Activated CD8-positive, alpha-beta memory T cell treated with anti-CD3 and anti-CD28 coated beads for 1 hour (primary cell): ENCODE results near the gene PKD1.
"Not testable (repeated sequence)": the region's sequence is repeated elsewhere in the genome, so short reads cannot be mapped to it uniquely, and the experiment has no call there.

Source experiments
- DNase-seq, 2 donors: peaks; one replicate each; pipeline ENCODE4 v3.0.0-alpha.2; 2020; ENCODE audit warnings: low read depth in 1 of 2; ENCODE audit errors: extremely low read depth in 1 of 2

PKD1 gene

DNA sequence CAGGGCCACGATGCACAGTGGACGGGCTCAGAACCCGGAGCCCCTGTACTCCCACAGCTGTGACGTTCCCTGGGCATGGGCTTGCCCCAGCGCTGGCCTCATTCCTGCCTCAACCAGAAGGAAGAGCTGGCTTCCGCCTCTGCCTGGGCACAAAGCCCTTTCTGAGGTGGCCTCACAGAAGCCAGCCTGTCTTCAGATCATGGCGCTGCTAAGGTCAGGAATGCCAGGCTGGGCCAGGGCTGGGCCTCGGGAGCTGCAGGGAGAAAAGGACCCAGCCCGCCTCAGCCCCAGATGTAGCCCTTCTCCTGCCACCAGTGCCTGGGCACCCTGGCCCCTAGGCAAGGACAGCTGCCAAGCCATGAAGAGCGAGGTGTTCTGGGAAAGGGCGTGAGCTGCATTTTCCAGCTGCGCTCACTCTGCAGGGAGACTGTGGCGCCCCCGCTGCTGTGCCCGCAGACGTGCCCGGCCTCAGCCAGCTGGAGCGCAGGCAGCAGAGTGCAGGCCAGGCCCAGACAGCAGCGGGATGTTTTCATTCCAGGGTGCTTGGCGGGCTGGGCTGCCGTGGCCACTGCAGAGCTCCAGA is 9.4 kb downstream of the PKD1 start:
- DNase-seq: not testable (repeated sequence)

DNA sequence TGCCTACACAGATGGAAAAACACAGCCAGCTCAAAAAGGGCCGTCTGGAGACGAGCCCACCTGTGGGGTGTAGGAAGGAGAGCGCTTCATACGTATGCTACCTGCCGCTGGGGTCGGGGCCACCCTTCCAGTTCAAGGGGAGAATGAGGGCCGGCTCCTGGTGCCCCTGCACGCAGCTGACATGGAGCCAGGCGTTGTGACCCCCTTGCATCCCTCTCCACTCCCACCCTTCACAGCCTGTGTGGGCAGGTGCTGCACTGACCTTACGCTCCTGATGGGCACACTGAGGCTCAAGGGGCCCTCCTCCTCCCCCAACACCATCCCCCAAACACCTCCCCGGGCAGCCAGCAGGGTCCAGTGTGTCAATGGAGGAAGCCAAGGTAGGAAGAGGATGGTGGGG is 10.1 kb downstream of the PKD1 start:
- DNase-seq: not testable (repeated sequence)

DNA sequence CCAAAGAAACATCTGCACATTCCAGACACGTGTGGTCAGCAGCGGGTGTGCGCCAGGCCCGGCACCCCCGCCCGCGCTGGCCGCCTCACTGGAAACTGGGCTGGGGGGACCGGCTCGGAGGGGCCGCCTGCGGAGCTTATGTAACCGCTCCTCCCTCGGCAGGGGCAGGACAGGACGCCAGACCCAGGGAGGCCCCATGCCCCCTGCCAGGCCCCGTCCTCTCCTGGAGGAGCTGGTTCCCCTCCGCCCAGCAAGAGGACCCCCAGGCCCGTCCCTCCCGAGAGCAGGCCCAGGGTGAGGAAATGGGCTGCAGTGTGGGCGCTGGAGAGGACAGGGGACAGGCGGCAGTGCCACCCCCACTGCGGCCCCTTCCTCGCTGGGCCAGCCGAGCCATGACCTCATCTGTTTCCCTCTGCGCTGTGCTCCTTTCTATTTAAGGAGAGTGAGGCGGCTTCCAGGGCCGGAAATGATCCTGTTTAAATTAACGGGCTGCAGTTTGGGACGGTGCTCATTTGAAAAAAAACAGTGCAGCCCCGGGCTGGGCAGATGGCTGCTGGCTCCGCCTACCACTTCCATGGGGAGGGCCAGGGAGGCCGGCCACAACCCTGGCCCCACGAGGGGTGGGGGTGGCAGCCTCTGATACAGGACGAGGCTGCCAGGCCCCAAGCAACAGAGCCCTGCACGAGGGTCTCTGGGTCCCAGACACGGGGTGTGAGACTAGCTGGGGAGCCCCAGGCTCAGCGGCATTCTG is 10.8 kb downstream of the PKD1 start:
- not testable (repeated sequence) for DNase-seq

DNA sequence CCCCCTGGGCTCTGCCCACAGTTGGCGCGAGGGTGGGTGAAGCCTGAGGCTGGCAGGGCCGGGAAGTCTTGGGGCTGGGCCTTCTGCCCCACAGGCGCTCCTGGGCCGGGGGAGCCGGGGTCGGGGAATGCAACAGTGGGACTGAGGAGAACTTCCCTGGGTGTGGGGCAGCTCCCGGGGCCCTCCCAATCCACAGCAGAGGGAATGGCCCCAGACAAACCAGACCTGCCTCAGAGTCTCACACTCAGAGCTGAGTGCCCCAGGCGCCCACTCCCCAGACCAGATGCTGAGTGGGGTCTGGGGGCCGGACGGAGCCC is 11.4 kb downstream of the PKD1 start:
- DNase-seq: not testable (repeated sequence)

DNA sequence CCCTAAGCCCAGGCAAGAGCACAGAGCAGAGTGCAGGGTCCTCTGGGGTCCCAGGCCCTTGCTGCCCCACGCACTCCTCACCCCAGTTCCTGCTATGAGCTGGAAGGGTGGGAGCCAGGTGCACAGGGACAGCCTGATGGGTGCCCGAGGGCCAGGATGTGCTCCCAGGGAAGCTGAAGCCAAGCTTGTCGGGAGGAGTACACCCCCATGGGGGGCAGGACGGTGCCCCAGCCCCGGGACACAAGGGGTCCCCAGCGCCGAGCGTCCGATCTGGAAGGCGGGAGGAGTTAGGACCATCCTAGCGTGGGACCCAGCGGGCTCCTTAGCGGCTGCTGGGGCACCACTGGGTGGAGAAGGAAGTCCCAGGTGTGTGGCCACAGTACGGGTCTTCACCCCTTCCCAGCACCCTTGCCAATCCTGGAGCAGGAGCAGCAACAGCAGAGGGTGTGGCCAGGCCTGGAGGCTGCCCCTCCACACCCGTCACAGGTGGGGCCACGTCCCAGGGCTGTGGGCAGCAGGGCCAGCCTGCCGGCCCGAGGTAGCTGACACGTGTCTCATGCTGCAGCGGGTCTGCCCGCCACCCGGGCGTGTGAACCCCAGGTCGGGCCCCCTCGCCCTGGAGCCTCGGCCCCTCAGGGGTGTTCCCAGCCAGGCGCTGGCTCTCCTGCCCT is 11.9 kb downstream of the PKD1 start:
- DNase-seq: not testable (repeated sequence)

DNA sequence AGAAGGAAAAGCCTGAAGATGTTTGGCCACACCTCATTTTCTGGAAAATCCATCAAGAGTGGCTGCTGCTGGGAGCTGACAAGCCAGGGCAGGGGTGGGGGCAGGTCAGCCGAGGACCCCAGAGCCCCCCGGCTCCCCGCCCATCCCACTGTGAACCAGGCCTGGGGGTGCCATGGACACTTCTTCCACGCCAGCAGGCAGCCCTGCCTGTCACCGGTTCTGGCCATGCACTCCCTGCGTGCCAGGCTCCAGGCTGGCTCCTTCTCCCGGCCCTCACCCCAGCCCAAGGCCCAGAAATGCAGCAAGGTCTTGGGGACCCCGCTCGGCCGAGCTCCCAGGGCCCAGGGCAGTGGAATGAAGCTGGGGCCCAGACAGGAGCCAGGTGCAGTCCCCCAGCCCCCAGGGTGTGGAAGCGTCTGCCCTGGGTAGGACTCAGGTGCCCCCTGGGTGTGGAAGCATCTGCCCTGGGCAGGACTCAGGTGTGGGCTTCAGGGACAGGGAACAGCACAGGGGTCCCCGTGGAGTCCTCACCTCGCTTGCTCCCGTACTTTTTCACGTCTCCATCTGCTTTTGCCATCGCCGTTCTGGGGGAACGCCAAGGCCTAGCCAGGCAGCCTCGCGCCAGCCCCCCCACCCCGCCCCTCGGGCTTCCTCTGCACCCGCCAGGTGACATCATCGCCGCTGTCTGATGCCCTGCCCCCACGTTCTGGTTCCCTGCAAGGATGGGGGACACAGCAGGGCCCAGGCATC is 12.6 kb downstream of the PKD1 start:
- DNase-seq: not testable (repeated sequence)

DNA sequence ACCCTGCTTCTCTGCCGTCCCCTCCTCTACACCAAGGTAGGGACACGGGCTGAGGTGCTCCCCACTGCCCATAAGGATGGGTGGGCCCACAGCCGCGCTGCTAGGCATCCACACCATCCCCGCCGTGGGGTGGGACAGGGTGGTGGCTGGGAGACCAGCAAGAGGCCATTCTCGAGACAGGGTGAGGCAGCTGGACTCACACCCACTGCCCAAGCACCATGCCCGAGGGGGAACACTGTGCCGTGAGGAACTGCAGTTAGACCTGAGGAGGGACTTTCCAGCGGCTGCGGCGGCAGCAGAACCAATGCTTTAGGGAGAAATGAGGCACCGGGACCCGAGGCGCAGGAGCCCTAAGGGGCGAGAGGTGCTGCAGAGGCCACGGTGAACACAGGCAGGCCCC is 13.3 kb downstream of the PKD1 start:
- DNase-seq: no peak

DNA sequence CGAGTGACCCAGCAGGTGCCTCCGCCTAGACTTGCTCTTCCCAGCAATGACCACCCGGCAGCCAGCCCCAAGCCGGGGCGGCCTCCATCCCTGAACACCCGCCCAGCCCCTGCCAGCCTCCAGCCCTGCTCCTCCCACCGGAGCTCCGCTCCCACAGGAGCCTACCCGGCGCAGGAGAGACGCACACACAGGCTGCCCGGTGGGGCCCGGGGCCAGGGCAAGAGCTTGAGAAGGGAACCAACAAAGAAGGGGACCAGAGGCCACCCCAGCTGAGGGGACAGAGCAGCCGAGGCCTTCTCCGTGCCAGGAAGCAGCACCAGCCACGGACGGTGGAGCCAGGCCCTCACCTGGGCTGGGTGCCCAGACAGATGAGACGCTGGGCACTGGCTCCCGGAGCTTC is 13.8 kb downstream of the PKD1 start:
- no peak for DNase-seq

DNA sequence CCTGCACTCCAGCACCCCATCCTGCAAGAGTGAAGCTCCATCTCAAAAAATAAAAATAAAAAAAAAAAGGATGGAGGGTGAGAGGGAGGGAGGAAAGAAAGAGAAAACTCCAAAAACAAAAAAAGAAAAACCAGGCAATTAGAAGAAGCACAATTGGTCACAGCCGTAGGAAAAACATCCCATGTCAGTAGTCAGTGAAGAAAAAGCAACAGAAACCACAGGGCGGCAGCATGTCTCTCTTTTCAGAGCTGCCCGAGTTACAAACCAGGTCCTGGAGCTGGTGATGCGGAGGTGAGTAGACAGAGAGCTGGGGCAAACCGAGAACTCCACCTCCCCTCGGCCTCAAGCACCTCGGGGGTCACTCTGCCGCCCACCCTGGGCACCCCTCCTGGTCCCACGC is 14.4 kb downstream of the PKD1 start:
- DNase-seq: not testable (repeated sequence)

DNA sequence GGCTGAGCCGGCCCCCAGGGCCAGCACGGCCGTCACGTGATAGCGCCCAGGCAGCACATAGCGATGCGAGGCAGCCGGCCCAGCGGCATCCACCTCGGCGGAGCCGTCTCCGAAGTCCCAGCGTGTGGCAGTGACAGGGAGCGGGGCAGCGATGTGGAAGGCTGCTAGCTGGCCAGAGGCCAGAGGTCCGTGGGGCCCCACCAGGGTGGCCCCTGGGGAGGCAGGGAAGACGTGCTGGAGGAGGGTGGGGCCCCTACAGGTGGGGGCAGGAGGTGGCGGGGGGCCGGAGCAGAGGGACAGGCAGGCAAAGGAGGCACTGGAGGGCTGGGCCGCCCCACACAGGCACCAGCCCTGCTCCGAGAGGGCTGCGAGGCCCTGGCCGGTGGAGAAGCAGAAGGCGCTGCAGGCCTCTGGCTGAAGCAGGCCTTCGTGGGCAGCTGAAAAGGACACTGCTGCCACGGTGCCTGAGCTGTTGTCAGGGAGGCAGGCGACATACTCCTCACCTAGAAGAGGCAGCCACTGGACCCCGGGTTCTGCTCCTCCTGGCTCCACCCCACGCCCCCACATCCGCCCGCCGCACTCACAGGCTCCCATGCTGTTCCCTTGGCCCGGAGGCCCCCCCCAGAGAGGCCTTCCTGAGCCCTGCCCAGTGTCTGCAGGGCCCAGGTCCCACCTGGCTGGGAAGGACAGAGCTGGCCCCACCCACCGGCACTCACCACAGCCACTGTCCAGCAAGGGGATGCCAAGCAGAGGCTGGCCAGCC is 17.6 kb downstream of the PKD1 start:
- DNase-seq: not testable (repeated sequence)

DNA sequence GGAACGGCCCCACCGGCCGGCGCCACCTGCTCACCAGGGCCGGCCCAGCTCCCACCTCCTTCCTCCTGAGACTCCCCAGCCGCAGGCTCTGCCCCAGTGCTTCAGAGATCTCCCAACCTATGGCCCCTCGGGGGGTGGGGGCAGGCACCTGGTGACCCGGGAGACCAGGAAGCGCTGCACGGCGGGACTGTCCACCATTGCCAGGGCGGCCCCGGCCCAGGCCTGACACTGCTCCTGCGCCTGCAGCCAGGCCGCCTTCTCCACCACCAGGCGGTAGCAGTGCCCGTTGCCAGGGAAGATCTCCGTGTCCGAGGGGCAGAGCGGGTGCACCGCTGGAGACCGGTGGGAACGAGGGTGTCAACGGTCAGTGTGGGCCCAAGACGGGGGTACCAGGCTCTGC is 18.4 kb downstream of the PKD1 start:
- DNase-seq: not testable (repeated sequence)

DNA sequence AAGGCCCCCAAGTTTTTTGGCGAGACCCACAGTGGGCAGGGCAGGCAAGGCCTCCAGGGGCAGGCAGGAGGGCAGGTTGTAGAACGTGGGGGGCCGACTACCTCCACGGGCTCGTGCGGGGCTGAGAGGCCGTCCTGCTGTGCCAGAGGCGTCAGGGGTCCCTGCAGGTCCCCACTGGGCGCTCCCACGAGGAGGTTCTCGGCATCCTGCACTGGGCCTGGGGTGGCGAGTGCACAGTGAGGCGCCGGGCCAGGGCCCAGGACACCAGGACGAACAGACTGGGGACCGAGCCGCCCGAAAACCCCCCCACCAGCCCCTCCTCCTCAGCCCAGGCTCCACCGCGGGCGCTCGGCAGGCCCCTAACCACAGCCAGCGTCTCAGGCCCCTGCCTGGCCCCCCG is 19.3 kb downstream of the PKD1 start:
- DNase-seq: not testable (repeated sequence)

DNA sequence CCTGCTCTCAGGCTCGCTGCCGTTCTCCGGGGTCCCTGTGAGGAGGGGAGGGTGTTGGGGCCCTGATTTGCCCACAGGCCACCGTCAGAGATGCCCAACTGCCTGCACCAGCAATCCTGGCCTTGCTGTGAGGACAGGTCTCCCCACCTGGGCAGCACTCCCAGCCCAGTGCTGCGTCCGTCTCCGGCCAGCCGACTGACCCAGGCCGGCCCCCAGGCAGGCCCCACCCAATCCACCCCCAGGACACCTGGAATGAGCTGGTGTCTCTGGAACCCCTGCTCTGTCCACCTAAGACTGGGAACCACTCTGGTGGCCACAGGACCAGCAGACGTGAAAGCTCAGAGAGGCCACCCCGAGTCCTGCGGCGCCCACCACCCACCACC is 20.1 kb downstream of the PKD1 start:
- DNase-seq: no peak

DNA sequence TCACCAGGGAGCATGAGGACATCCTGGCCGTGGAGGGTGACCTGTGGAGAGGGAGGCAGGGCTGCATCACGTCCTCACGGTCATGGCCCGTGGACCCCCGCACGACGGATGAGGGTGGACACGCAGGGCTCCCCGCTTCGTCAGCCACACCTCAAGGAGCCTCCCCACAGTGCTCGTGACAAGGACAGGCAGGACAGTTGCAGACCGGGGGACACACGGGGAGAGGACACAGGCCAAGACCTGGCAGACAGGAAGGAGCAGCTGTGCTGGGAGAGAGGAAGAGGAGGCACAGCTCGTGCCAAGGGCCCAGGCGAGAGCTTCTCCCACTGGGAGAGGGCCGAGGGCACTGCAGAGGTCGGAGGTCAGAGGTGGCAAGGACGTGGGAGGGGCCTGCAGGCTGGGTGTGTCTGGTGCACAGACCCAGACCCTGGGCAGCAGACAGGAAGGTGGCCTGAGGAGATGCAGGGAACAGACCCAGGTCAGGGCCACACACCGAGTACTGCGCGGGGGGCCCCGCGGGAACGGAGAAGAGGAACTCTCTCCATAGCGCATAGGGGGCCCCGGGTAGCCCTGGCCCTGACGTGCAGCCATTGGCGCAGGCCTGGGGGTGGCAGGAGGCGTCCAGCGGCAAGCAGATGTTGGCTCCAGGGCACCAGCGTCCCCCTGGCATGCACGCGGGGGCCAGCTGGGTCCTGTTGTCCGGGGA is 20.7 kb downstream of the PKD1 start:
- not testable (repeated sequence) for DNase-seq

DNA sequence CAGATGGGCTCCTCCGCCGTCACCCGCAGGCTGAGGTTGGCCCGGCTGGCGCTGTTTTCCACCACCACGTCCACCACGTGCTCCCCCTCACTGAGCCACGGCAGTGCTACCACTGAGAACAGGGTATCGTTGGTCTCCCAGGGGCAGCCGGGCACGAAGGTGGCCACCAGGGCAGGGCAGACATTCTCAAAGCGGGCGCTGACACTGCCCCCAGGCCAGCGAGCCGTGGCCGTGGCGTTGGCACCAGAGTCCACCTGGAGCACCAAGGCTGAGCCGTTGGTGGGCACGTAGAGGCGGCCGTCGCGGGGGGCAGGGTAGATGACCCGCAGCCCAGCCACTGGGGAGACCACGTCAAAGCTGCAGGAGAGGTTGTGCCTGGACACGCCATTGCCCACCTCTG is 21.5 kb downstream of the PKD1 start:
- not testable (repeated sequence) for DNase-seq

DNA sequence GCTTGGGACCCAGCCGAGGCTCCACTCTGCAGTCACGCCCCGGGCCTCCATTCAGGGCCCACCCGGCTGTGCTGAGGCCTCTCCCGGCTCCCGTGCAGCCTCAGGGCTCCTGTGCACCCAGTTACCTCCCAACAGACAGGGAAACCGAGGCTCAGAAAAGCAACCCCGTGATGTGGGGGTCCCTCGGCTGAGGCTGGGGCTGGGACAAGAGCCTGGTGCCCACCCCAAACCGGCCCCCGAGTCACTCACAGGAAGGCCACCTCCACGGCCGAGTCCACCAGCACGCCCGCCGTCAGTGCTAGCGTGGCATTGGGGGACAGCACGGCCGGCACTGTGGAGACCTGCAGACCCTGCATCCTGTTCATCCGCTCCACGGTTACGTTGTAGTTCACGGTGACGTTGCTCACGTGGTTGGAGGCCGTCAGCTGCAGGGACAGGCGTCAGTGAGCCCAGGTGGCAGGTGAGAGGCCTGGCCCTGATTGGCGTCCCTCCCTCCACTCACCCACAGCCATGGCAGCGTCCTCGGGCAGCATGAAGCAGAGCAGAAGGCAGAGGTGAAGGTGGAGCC is 23.1 kb downstream of the PKD1 start:
- not testable (repeated sequence) for DNase-seq

DNA sequence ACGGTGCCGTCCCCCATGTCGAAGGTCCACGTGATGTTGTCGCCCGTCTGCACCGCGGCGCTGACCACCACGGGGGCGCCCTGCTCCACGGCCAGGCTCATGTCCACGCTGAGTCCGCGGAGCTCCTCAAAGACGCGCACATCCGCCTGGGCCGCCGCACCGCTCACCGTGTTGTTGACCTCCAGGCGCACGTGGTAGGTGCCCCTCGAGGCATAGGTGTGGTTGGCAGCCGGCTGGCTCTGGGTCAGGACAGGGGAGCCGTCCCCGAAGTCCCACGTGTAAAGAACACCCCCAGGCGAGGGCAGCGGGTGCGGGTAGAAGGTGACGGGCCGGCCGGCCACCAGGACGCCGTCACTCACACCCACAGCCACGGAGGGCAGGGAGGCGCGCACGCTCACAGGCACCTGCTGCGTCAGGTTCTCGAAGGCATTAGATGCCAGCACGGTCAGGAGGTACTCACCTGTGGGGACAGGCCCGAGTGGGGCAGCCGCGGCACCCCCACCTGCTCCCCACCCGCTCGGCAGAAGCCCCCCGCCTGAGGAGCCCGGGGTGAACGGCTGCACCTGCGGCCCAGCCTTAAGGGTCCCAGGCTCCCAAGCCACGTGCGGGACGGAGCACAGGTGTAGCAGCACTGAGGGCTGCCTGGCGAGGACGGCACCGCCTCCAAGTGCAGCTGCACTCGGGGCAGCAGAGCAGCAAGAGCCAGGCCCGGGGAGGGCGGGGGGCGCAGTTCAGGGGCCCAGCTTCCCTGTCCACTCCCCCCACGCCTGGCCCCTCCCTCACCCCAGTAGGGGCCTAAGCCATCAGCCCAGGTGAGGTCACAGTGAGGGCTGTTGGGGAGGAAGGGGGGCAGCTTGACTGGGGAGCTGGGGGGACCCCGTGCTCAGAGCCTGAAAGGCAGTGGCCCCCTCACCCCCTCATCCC is 24.0 kb downstream of the PKD1 start:
- DNase-seq: not testable (repeated sequence)

DNA sequence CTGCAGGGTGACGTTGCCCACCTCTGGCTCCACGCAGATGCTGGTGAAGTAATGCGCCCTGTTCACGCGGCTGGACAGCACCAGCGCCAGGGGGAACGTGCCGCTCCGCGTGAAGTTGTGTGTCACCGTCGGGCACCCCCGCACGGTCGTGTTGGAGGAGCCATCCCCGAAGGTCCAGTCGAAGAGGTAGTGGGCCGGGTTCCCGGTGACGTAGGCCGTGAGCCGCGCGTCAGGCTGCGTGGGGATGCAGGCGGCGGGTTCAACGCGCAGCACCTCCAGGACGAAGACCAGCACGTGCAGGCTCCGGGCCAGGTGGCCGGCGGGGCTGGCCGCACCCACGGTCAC is 24.7 kb downstream of the PKD1 start:
- DNase-seq: not testable (repeated sequence)
